ENCODE measurements around the gene PIK3C2B. TPM values are rescaled to one million over a fixed set of nuclear protein-coding genes. Genes with fewer than 3 reads are reported as not detected.

PIK3C2B gene
- total and polyA plus RNA-seq, 4 donors: 2.8 to 14.9 (median 5.4) TPM

- Histone ChIP-seq H3K36me3 (ENCODE audit: control insufficient read depth in 4 of 4, insufficient read depth in 3 of 4, low read depth in 1 of 4, low read length in 3 of 4) (peaks cover 0 to 6% (median 2%) of the 10 kb centered on the region in 4 donors), H3K9me3 (ENCODE audit: control insufficient read depth in 4 of 4, low read length in 3 of 4) (no peaks in the 10 kb centered on the region), H3K4me3 (ENCODE audit: low read depth in 1 of 3, low read length in 3 of 3) (no peak overlapping the region), H3K27me3 (ENCODE audit: control insufficient read depth in 4 of 4, insufficient read depth in 4 of 4, low read length in 3 of 4) (no peaks in the 10 kb centered on the region), H3K27ac (ENCODE audit: low read depth in 1 of 2, low read length in 2 of 2) (no peak overlapping the region), H3K4me1 (ENCODE audit: control insufficient read depth in 4 of 4, insufficient read depth in 4 of 4, low read length in 3 of 4) (peaks cover 0 to 5% (median 2%) of the 10 kb centered on the region in 4 donors), H3K9ac (ENCODE audit: low read depth in 1 of 2, low read length in 2 of 2) (no peak overlapping the region)
- DNase-seq (ENCODE audit: low spot score): no peak
- TF ChIP-seq, protein P1, sequence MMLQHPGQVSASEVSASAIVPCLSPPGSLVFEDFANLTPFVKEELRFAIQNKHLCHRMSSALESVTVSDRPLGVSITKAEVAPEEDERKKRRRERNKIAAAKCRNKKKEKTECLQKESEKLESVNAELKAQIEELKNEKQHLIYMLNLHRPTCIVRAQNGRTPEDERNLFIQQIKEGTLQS (IDR thresholded peaks at IDR 0.05): no peak
- no peak for TF ChIP-seq REST (IDR thresholded peaks at IDR 0.05)
- WGBS: 96% methylated on average over 10 of the region's 10 CpGs
Observed at GRCh38 chr1:204468206-204468605, 26.4 kb downstream of the PIK3C2B start.

DNA sequence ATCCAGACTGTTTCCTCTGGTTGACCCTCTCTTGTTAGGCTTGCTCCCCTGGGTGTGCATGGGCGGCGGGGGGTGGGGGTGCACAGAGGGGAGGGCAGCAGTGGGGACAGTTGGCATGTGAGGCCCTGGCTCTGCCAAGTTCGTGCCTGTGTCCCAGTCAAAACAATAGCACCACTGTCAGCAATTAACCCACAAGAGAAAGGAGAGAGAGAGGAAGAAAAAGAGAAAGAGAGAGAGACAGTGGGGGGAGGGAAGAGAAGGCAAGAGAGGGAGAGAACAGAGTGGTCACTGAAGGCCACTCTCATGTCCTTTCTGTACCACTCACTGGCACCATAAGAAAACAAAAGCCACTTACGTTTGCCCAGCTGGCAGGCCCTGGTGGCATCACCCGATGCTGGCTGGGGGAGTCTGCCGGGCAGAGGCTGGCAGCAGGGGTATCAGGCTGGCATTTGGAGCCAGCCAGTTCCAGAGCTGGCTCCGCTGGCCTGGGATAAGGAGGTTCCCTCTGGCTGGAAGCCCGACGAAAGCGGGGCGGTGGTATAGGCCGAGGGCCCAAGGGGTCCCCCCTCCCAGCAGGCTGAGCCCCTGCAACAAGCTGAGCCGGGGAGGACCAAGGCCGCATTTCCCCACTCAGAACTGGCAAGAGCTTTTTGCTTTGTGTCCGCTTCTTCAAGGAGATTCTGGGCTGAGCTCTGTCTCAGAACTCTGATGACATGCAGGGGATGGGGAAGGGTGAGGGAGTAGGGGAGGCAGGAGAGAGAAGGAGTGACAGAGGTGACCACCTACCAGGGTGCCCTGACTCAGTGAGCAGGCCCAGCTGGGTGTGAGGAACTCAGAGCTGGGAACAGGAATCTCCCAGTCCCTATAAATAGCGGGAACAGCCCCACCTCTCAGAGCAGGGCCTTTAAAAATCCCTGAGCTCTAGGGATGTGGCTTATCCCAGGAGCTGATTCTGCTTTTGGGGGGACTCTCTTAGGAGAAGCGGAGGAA is 27.9 kb downstream of the PIK3C2B start:
- Histone ChIP-seq H3K4me1 (ENCODE audit: control insufficient read depth in 4 of 4, insufficient read depth in 4 of 4, low read length in 3 of 4) (peaks cover 0 to 5% (median 2%) of the 10 kb centered on the region in 4 donors), H3K36me3 (ENCODE audit: control insufficient read depth in 4 of 4, insufficient read depth in 3 of 4, low read depth in 1 of 4, low read length in 3 of 4) (peaks cover 0 to 6% (median 3%) of the 10 kb centered on the region in 4 donors), H3K9me3 (ENCODE audit: control insufficient read depth in 4 of 4, low read length in 3 of 4) (no peaks in the 10 kb centered on the region), H3K4me3 (ENCODE audit: low read depth in 1 of 3, low read length in 3 of 3) (no peak overlapping the region), H3K27ac (ENCODE audit: low read depth in 1 of 2, low read length in 2 of 2) (peak overlapping the region; percentile 37 to 48), H3K27me3 (ENCODE audit: control insufficient read depth in 4 of 4, insufficient read depth in 4 of 4, low read length in 3 of 4) (no peaks in the 10 kb centered on the region), H3K9ac (ENCODE audit: low read depth in 1 of 2, low read length in 2 of 2) (no peak overlapping the region)
- DNase-seq (ENCODE audit: low spot score): no peak
- no peak for TF ChIP-seq MAX (IDR thresholded peaks at IDR 0.05)
- TF ChIP-seq, protein P1 (IDR thresholded peaks at IDR 0.05): no peak
- no peak for TF ChIP-seq NR2F2 (IDR thresholded peaks at IDR 0.05)
- TF ChIP-seq REST (IDR thresholded peaks at IDR 0.05): no peak
- no peak for TF ChIP-seq JUND (IDR thresholded peaks at IDR 0.05)
- TF ChIP-seq HNF4A (conservative IDR thresholded peaks at IDR 0.05): no peak
- no peak for TF ChIP-seq FOXA2 (IDR thresholded peaks at IDR 0.05)
- no peak for TF ChIP-seq SP1 (IDR thresholded peaks at IDR 0.05)
- TF ChIP-seq ZBTB33 (IDR thresholded peaks at IDR 0.05): no peak
- TF ChIP-seq HNF4G (IDR thresholded peaks at IDR 0.05): no peak
- no peak for TF ChIP-seq YY1 (IDR thresholded peaks at IDR 0.05)
- WGBS: 83% methylated on average over 17 of the region's 17 CpGs
